OCI-LY7 (cell line): ENCODE results near the gene NDUFC2. TPM values are rescaled to one million over a fixed set of nuclear protein-coding genes. Genes with fewer than 3 reads are reported as not detected.

Experiments used
- BruUV-seq: library from RNA; stranded (reverse); fragments of 400-500 nt; replicated peaks from 2 replicates; lab custom pipeline; 2021; lab: Mats Ljungman, UMichigan
- CTCF ChIA-PET: fragments of 300-600 bp; sonication (Branson Sonifier 250); formaldehyde crosslinking; loops from one replicate; lab custom pipeline; 2022; ENCODE audit warnings: antibody characterized with exemption; ENCODE audit not compliant: unreplicated experiment; lab: Charles Lee
- POLR2A ChIA-PET: fragments of 300-600 bp; sonication (Branson Sonifier 250); formaldehyde crosslinking; loops from one replicate; lab custom pipeline; 2022; ENCODE audit warnings: antibody characterized with exemption; lab: Charles Lee
- DNase-seq: peaks from one replicate; pipeline ENCODE4 v3.0.0-alpha.2; 2015; ENCODE audit warnings: low spot score
- H2AFZ ChIP-seq: fragments of 200-600 bp; sonication (generic), shearing (Covaris generic); 2 replicates; pipeline ENCODE4 v1.6.1; 2014; ENCODE audit warnings: mild to moderate bottlenecking, antibody characterized with exemption, low read length, moderate library complexity
- H3K27ac ChIP-seq: fragments of 200-600 bp; sonication (generic); 2 replicates; pipeline ENCODE4 v1.5.1; 2014; ENCODE audit warnings: mixed run types, low read depth, mild to moderate bottlenecking, moderate library complexity, low read length, inconsistent platforms; ENCODE audit not compliant: poor library complexity, severe bottlenecking
- H3K36me3 ChIP-seq: fragments of 200-600 bp; sonication (generic); 2 replicates; pipeline ENCODE4 v1.6.1; 2014; ENCODE audit warnings: mild to moderate bottlenecking, antibody characterized with exemption, low read length, moderate library complexity, mixed read lengths; ENCODE audit not compliant: insufficient read depth
- H3K4me1 ChIP-seq: fragments of 200-600 bp; sonication (generic); 2 replicates; pipeline ENCODE4 v1.5.1; 2014; ENCODE audit warnings: mild to moderate bottlenecking, low read length; ENCODE audit not compliant: insufficient read depth, poor library complexity, severe bottlenecking
- H3K4me2 ChIP-seq: fragments of 200-600 bp; sonication (generic); 2 replicates; pipeline ENCODE4 v1.6.1; 2014; ENCODE audit warnings: mild to moderate bottlenecking, low read length
- H3K4me3 ChIP-seq: fragments of 200-600 bp; sonication (generic); 2 replicates; pipeline ENCODE4 v1.5.1; 2014; ENCODE audit warnings: mild to moderate bottlenecking, low read depth, low read length; ENCODE audit not compliant: poor library complexity, severe bottlenecking
- H3K79me2 ChIP-seq: fragments of 200-600 bp; sonication (generic); 2 replicates; pipeline ENCODE4 v1.6.1; 2016; ENCODE audit warnings: low read depth, mild to moderate bottlenecking, low read length, moderate library complexity, mixed read lengths; ENCODE audit not compliant: insufficient read depth
- H3K9me2 ChIP-seq: fragments of 200-600 bp; sonication (generic); 2 replicates; pipeline ENCODE4 v1.6.1; 2016; ENCODE audit warnings: mild to moderate bottlenecking, low read length, mixed read lengths; ENCODE audit not compliant: insufficient read depth
- H3K9me3 ChIP-seq: fragments of 200-600 bp; sonication (generic); 2 replicates; pipeline ENCODE4 v1.6.1; 2014; ENCODE audit warnings: mild to moderate bottlenecking, mixed run types, low read length, mixed read lengths
- H4K20me1 ChIP-seq: fragments of 200-600 bp; sonication (generic); 2 replicates; pipeline ENCODE4 v1.6.1; 2014; ENCODE audit warnings: mild to moderate bottlenecking, antibody characterized with exemption, low read length, moderate library complexity, mixed read lengths; ENCODE audit not compliant: insufficient read depth
- CTCF ChIP-seq: fragments of 200-600 bp; sonication (generic); conservative IDR thresholded peaks from 2 replicates; pipeline ENCODE4 v1.5.1; 2014; ENCODE audit warnings: mild to moderate bottlenecking, antibody characterized with exemption, low read length, moderate library complexity, mixed read lengths
- EZH2phosphoT487 ChIP-seq: fragments of 200-600 bp; sonication (generic); IDR thresholded peaks from 2 replicates; pipeline ENCODE4 v1.6.1; 2018; ENCODE audit warnings: low read depth, borderline replicate concordance, mild to moderate bottlenecking, mixed run types, antibody characterized with exemption, low read length, moderate library complexity, mixed read lengths
- intact Hi-C: fragments of 100-400 bp; cut with micrococcal nuclease; formaldehyde crosslinking; loops from one replicate; pipeline ENCODE4 v1.10.0; 2022; ENCODE audit not compliant: unreplicated experiment
- total RNA-seq, 2 experiments: library from RNA; depleted of rRNA in 1 of 2; stranded (reverse); fragments of >200 nt in 1 of 2; shearing (Covaris generic) in 1 of 2; gene quantifications; 2 replicates each; pipeline ENCODE4 v1.2.3, GENCODE V29; 2014 to 2022

The NDUFC2 gene
- total RNA-seq, 2 experiments from 2014 or later, result 53.3 to 95.7 TPM

DNA sequence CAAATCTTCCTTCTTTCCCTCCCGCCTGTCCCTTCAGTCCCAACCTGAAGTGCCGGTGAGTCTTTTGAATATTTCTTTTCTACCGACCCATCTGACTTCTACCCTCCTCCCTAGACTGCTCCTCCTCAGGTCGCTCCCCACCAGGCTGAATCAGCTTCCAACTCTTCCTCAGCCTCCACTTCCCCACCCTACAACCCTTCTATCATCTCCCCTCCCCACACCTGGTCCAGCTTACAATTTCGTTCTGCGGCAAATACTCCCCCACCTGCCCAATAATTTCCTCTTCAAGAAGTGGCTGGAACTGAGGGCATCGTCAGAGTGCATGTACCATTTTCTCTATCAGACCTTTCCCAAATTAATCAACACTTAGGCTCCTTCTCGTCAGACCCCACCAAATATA lies 2.5 kb upstream of the NDUFC2 start:
- no peak overlapping the region for H3K4me3 ChIP-seq
- H3K9me3 ChIP-seq, result no peaks in the 10 kb centered on the region
- no peaks in the 10 kb centered on the region for H4K20me1 ChIP-seq
- no peak for TF ChIP-seq EZH2phosphoT487
- no peak for TF ChIP-seq CTCF
- peaks cover 24% of the 10 kb centered on the region for H3K79me2 ChIP-seq
- H3K27ac ChIP-seq, result no peak overlapping the region
- ChIA-PET POLR2A (interaction anchor here (0.5 to 0.6 kb wide), 2 partner anchors 67 to 1597 kb away, joined by 3 to 5 read pairs; no protein-coding TSS in a partner anchor), CTCF (no interaction called here)
- H3K4me1 ChIP-seq, result peaks cover 10% of the 10 kb centered on the region
- H3K36me3 ChIP-seq, result no peaks in the 10 kb centered on the region
- intact Hi-C loops, result no loop called here
- H2AFZ ChIP-seq, result no peak overlapping the region
- no peaks in the 10 kb centered on the region for H3K9me2 ChIP-seq
- DNase-seq, result no peak
- no TSS peak for BruUV-seq
- H3K4me2 ChIP-seq, result no peak overlapping the region

GRCh38 chr11:78081583-78081982 lies 1.9 kb upstream of the NDUFC2 start:
- ChIA-PET CTCF (no interaction called here), POLR2A (interaction anchor here (0.5 kb wide), 1 partner anchor 1598 kb away, joined by 5 read pairs; no protein-coding TSS in a partner anchor)
- Histone ChIP-seq H3K4me1 (peaks cover 10% of the 10 kb centered on the region), H3K9me3 (no peaks in the 10 kb centered on the region), H3K4me3 (no peak overlapping the region), H4K20me1 (no peaks in the 10 kb centered on the region), H2AFZ (no peak overlapping the region), H3K36me3 (0 out of 2 replicates have a peak, but pooled peaks cover 1% of the 10 kb centered on the region), H3K79me2 (peaks cover 27% of the 10 kb centered on the region), H3K27ac (no peak overlapping the region), H3K9me2 (no peaks in the 10 kb centered on the region), H3K4me2 (no peak overlapping the region)
- TF ChIP-seq CTCF (no peak), EZH2phosphoT487 (no peak)
- BruUV-seq, result no TSS peak
- DNase-seq, result no peak
- intact Hi-C loops, result no loop called here

GRCh38 chr11:78080818-78081495 lies 1.3 kb upstream of the NDUFC2 start:
- no peaks in the 10 kb centered on the region for H3K9me2 ChIP-seq
- no peak overlapping the region for H3K27ac ChIP-seq
- POLR2A ChIA-PET, result no interaction called here
- H3K4me1 ChIP-seq, result peaks cover 10% of the 10 kb centered on the region
- intact Hi-C loops, result no loop called here
- no peak overlapping the region; the same call in 1 of the 2 replicates for H2AFZ ChIP-seq
- BruUV-seq, result no TSS peak
- no peak overlapping the region for H3K4me2 ChIP-seq
- H3K79me2 ChIP-seq, result peaks cover 27% of the 10 kb centered on the region
- CTCF ChIA-PET, result no interaction called here
- no peak for DNase-seq
- no peaks in the 10 kb centered on the region for H4K20me1 ChIP-seq
- H3K4me3 ChIP-seq, result no peak overlapping the region
- 0 out of 2 replicates have a peak, but pooled peaks cover 5% of the 10 kb centered on the region for H3K36me3 ChIP-seq
- H3K9me3 ChIP-seq, result no peaks in the 10 kb centered on the region
- no peak for TF ChIP-seq EZH2phosphoT487
- no peak for TF ChIP-seq CTCF
